HCT116 (cell line): Measurements from ENCODE around the gene CREBZF. TPM values are rescaled to one million over a fixed set of nuclear protein-coding genes. Genes with fewer than 3 reads are reported as not detected.

Experiments
- ATAC-seq: fragments of 200-7000 bp; cut with Tn5 transposase; 2 replicates; pipeline ENCODE4 v1.9.1; 2020; ENCODE audit warnings: mild to moderate bottlenecking, moderate library complexity
- Bru-seq: library from RNA; stranded (reverse); fragments of 400-500 nt; gene quantifications from one replicate; lab custom pipeline; 2021; lab: Mats Ljungman, UMichigan
- BruChase-seq, 2 experiments: library from RNA; stranded (reverse); fragments of 400-500 nt; gene quantifications; one replicate each; lab custom pipeline; 2021; lab: Mats Ljungman, UMichigan
- BruUV-seq: library from RNA; stranded (reverse); fragments of 400-500 nt; replicated peaks from 2 replicates; lab custom pipeline; 2021; lab: Mats Ljungman, UMichigan
- CTCF ChIA-PET: fragments of 300-600 bp; sonication (Branson Sonifier 250); formaldehyde crosslinking; loops from one replicate; lab custom pipeline; 2021; ENCODE audit warnings: antibody characterized with exemption; lab: Charles Lee
- POLR2A ChIA-PET: fragments of 300-600, 350-600 bp; sonication (Branson Sonifier 250); formaldehyde crosslinking; loops from one replicate; lab custom pipeline; 2021; ENCODE audit warnings: antibody characterized with exemption; lab: Charles Lee
- RAD21 ChIA-PET, 2 experiments: fragments of 300-600 bp; sonication (Branson Sonifier 250); formaldehyde crosslinking; loops; one replicate each; lab custom pipeline; 2023; ENCODE audit warnings: low total read pairs in 2 of 2; ENCODE audit not compliant: uncharacterized antibody in 2 of 2, unreplicated experiment in 2 of 2, low non-redundant PET in 1 of 2; lab: Charles Lee
- DNase-seq: peaks from one replicate; pipeline ENCODE4 v3.0.0-alpha.2; 2010; ENCODE audit warnings: low read depth, low spot score
- H2AFZ ChIP-seq: fragments of 200-600 bp; shearing (Covaris generic), sonication (generic); 2 replicates; pipeline ENCODE4 v1.6.1; 2017; ENCODE audit warnings: low read depth, mixed run types, mixed read lengths, antibody characterized with exemption, low read length; ENCODE audit not compliant: poor library complexity, severe bottlenecking
- H3K27ac ChIP-seq: 2 replicates; pipeline ENCODE4 v1.5.1; 2012; ENCODE audit warnings: low read depth, low read length
- H3K27me3 ChIP-seq: fragments of 200-600 bp; sonication (generic); 2 replicates; pipeline ENCODE4 v1.6.1; 2016; ENCODE audit warnings: mixed run types, low read length, mixed read lengths; ENCODE audit not compliant: insufficient read depth
- H3K36me3 ChIP-seq, 2 experiments: fragments of 200-500 bp in 1 of 2; fragments of 200-600 bp in 1 of 2; sonication (Bioruptor generic) in 1 of 2; sonication (generic) in 1 of 2; 2 replicates each; pipeline versions ENCODE4 v1.5.1 to v1.6.1; 2014 to 2016; ENCODE audit warnings: low read length in 2 of 2, inconsistent platforms in 1 of 2, mixed read lengths in 1 of 2, mixed run types in 1 of 2; ENCODE audit not compliant: insufficient read depth in 2 of 2, control insufficient read depth in 1 of 2
- H3K4me1 ChIP-seq, 2 experiments: fragments of 200-600 bp in 1 of 2; sonication (generic) in 1 of 2; 2 replicates each; pipeline versions ENCODE4 v1.5.1 to v1.6.1; 2012 to 2017; ENCODE audit warnings: low read length in 2 of 2, inconsistent platforms in 1 of 2, mild to moderate bottlenecking in 1 of 2, mixed read lengths in 1 of 2, mixed run types in 1 of 2, moderate library complexity in 1 of 2; ENCODE audit not compliant: insufficient read depth in 2 of 2, control insufficient read depth in 1 of 2
- H3K4me2 ChIP-seq: fragments of 200-600 bp; sonication (generic); 2 replicates; pipeline ENCODE4 v1.6.1; 2017; ENCODE audit warnings: mixed run types, low read length, mixed read lengths
- H3K4me3 ChIP-seq, 2 experiments: fragments of 200-600 bp in 1 of 2; sonication (generic) in 1 of 2; replicated peaks in 1 of 2; 2 replicates each; pipeline ENCODE4 v1.5.1; 2011 to 2016; ENCODE audit warnings: low read length in 2 of 2, control low read depth in 1 of 2, low read depth in 1 of 2, mild to moderate bottlenecking in 1 of 2, mixed read lengths in 1 of 2, mixed run types in 1 of 2
- H3K79me2 ChIP-seq: fragments of 200-600 bp; sonication (generic); 2 replicates; pipeline ENCODE4 v1.6.1; 2017; ENCODE audit warnings: mild to moderate bottlenecking, mixed run types, low read length, moderate library complexity, mixed read lengths; ENCODE audit not compliant: insufficient read depth
- H3K9ac ChIP-seq: fragments of 200-600 bp; sonication (generic); 2 replicates; pipeline ENCODE4 v1.6.1; 2016; ENCODE audit warnings: low read length, mixed read lengths
- H3K9me2 ChIP-seq: fragments of 200-600 bp; sonication (generic), shearing (Covaris generic); 2 replicates; pipeline ENCODE4 v1.6.1; 2017; ENCODE audit warnings: mixed run types, mild to moderate bottlenecking, moderate library complexity; ENCODE audit not compliant: insufficient read depth
- H3K9me3 ChIP-seq, 2 experiments: fragments of 200-500 bp in 1 of 2; fragments of 200-600 bp in 1 of 2; sonication (Bioruptor generic) in 1 of 2; sonication (generic) in 1 of 2; 2 replicates each; pipeline ENCODE4 v1.6.1; 2014 to 2017; ENCODE audit warnings: low read length in 2 of 2, mixed read lengths in 2 of 2, inconsistent platforms in 1 of 2, low read depth in 1 of 2, mild to moderate bottlenecking in 1 of 2, mixed run types in 1 of 2, moderate library complexity in 1 of 2; ENCODE audit not compliant: control insufficient read depth in 1 of 2, insufficient read depth in 1 of 2
- H4K20me1 ChIP-seq: fragments of 200-600 bp; sonication (generic), shearing (Covaris generic); 2 replicates; pipeline ENCODE4 v1.6.1; 2017; ENCODE audit warnings: mixed run types, mild to moderate bottlenecking, moderate library complexity; ENCODE audit not compliant: insufficient read depth
- CBX3 ChIP-seq: IDR thresholded peaks from 2 replicates; pipeline ENCODE4 v1.6.1; 2012; ENCODE audit warnings: low read depth
- CEBPB ChIP-seq: IDR thresholded peaks from 2 replicates; pipeline ENCODE4 v1.6.1; 2012; ENCODE audit warnings: low read depth
- EGR1 ChIP-seq: IDR thresholded peaks from 2 replicates; pipeline ENCODE4 v1.6.1; 2012; ENCODE audit warnings: low read depth
- ELF1 ChIP-seq: IDR thresholded peaks from 2 replicates; pipeline ENCODE4 v1.6.1; 2012; ENCODE audit warnings: low read depth, borderline replicate concordance
- JUND ChIP-seq: IDR thresholded peaks from 2 replicates; pipeline ENCODE4 v1.6.1; 2012
- POLR2AphosphoS5 ChIP-seq: IDR thresholded peaks from 2 replicates; pipeline ENCODE4 v1.6.1; 2011; ENCODE audit warnings: mild to moderate bottlenecking, low read depth, low read length, moderate library complexity
- SIN3A ChIP-seq: IDR thresholded peaks from 2 replicates; pipeline ENCODE4 v1.6.1; 2012; ENCODE audit warnings: low read depth
- SP1 ChIP-seq: IDR thresholded peaks from 2 replicates; pipeline ENCODE4 v1.6.1; 2012; ENCODE audit warnings: low read depth
- TCF7L2 ChIP-seq: IDR thresholded peaks from 2 replicates; pipeline ENCODE4 v1.7.0; 2011; ENCODE audit warnings: borderline replicate concordance, inconsistent platforms; ENCODE audit not compliant: insufficient read depth, insufficient read length; ENCODE audit errors: extremely low read depth
- ZFX ChIP-seq: fragments of 450-650 bp; IDR thresholded peaks from 2 replicates; pipeline ENCODE4 v1.6.1; 2017
- intact Hi-C: fragments of 100-400 bp; cut with micrococcal nuclease; formaldehyde crosslinking; loops from 2 replicates; pipeline ENCODE4 v1.10.0; 2022
- long read RNA-seq: library from polyadenylated mRNA; unstranded; transcript quantifications from one replicate; pipeline ENCODE4 v2.0.0, GENCODE V29; 2021; ENCODE audit not compliant: unreplicated experiment
- polyA plus RNA-seq: library from polyadenylated mRNA; unstranded; fragments of >200 nt; gene quantifications from 2 replicates; pipeline ENCODE4 v1.2.1, GENCODE V29; 2012; ENCODE audit warnings: missing spikeins
- total RNA-seq: library from RNA; stranded (reverse); gene quantifications from one replicate; pipeline ENCODE4 v1.2.1, GENCODE V29; 2021; ENCODE audit not compliant: unreplicated experiment
- TF ChIP-seq, protein P1 (sequence below): IDR thresholded peaks from 2 replicates; pipeline ENCODE4 v1.6.1; 2012; ENCODE audit warnings: low read depth
- TF ChIP-seq, protein P2 (sequence below): IDR thresholded peaks from 2 replicates; pipeline ENCODE4 v1.6.1; 2012
- TF ChIP-seq, protein P3 (sequence below): IDR thresholded peaks from 2 replicates; pipeline ENCODE4 v1.6.1; 2011; ENCODE audit warnings: mild to moderate bottlenecking, low read length, moderate library complexity; ENCODE audit not compliant: insufficient replicate concordance; ENCODE audit errors: extremely low read depth

Gene CREBZF, protein sequence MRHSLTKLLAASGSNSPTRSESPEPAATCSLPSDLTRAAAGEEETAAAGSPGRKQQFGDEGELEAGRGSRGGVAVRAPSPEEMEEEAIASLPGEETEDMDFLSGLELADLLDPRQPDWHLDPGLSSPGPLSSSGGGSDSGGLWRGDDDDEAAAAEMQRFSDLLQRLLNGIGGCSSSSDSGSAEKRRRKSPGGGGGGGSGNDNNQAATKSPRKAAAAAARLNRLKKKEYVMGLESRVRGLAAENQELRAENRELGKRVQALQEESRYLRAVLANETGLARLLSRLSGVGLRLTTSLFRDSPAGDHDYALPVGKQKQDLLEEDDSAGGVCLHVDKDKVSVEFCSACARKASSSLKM
- total RNA-seq: 40.2 TPM
- 19.2 and 20.6 TPM in 2 replicates for polyA plus RNA-seq
- percentile 87 among the genes with signal in this experiment for Bru-seq, nascent RNA
- BruChase-seq, experiment 1, labeled RNA remaining after a 6-hour chase: percentile 89 among the genes with signal in this experiment
- BruChase-seq, experiment 2, labeled RNA remaining after a 2-hour chase: percentile 96 among the genes with signal in this experiment
- long read RNA-seq, full-length matches to known transcripts: 140 of 208 reads
- long read RNA-seq, partial matches to known transcripts: 43 of 208 reads
- long read RNA-seq, other reads (novel, unspliced or antisense): 25 of 208 reads

DNA sequence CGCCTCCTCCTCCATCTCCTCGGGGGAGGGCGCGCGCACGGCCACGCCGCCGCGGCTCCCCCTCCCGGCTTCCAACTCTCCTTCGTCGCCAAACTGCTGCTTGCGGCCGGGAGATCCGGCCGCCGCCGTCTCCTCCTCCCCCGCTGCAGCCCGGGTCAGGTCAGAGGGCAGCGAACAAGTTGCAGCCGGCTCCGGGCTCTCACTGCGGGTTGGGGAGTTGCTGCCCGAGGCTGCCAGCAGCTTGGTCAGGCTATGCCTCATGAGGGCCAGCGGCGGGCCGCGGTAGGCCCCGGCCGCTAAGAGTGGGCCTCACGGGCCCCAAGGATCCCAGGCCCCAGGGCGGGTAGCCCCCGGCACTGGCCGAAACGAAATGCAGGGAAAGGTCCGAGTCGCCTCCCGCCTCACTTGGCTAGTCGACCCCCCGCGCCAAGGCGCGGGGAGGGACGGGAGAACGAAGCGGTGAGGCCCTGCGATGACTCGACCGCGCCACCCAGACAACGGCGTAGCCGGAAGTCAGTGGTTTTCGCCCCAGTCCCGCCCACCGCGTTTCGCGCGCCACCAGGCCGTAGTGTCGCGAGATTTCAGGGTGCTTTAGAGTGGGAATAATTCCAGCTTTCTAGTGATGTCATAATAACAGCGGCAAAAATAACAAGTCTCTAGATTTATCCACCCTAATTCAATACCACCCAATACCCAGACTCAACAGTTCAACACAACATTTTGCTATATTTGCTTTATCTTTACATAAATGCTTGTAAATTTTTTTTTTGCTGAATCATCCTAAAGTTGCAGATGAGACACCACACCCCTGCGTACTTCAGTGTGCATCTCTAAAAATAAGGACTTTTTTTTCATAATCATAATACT, at the start of gene CREBZF:
TSS of gene CREBZF (minus strand) at position 515 of the 867 bp plus-strand sequence. CDS start at position 261, 254 bp downstream.
- H3K36me3 ChIP-seq: peaks cover 21 to 24% of the 10 kb centered on the region in 2 experiments
- RAD21 ChIA-PET: no interaction called here
- H3K4me2 ChIP-seq: peak within 1 kb of the TSS; percentile 88
- no peaks in the 10 kb centered on the region for H3K9me2 ChIP-seq
- peak within 1 kb of the TSS; percentile 90 for H2AFZ ChIP-seq
- intact Hi-C loops: loop anchor here (2.0 kb wide), 2 partner anchors 36 to 162 kb away; partner anchors contain the start of gene TMEM126B
- POLR2A ChIA-PET: interaction anchor here (0.8 to 2.5 kb wide), 5 partner anchors 9 to 37 kb away, joined by 3 to 9 read pairs (median 3); partner anchors contain the start of genes DLG2 and TMEM126A
- CTCF ChIA-PET: no interaction called here
- TF ChIP-seq SP1 (peak; percentile 55), ZFX (peak; percentile 99), EGR1 (peak; percentile 12; the same call in 1 of the 2 replicates), CBX3 (peak; percentile 37; the same call in 1 of the 2 replicates), ELF1 (peak; percentile 63), POLR2AphosphoS5 (peak; percentile 98), SIN3A (no peak; the same call in 1 of the 2 replicates), JUND (peak; percentile 13; the same call in 1 of the 2 replicates), TCF7L2 (peak; percentile 4), CEBPB (peak; percentile 34; the same call in 1 of the 2 replicates)
- TF ChIP-seq, protein P1, sequence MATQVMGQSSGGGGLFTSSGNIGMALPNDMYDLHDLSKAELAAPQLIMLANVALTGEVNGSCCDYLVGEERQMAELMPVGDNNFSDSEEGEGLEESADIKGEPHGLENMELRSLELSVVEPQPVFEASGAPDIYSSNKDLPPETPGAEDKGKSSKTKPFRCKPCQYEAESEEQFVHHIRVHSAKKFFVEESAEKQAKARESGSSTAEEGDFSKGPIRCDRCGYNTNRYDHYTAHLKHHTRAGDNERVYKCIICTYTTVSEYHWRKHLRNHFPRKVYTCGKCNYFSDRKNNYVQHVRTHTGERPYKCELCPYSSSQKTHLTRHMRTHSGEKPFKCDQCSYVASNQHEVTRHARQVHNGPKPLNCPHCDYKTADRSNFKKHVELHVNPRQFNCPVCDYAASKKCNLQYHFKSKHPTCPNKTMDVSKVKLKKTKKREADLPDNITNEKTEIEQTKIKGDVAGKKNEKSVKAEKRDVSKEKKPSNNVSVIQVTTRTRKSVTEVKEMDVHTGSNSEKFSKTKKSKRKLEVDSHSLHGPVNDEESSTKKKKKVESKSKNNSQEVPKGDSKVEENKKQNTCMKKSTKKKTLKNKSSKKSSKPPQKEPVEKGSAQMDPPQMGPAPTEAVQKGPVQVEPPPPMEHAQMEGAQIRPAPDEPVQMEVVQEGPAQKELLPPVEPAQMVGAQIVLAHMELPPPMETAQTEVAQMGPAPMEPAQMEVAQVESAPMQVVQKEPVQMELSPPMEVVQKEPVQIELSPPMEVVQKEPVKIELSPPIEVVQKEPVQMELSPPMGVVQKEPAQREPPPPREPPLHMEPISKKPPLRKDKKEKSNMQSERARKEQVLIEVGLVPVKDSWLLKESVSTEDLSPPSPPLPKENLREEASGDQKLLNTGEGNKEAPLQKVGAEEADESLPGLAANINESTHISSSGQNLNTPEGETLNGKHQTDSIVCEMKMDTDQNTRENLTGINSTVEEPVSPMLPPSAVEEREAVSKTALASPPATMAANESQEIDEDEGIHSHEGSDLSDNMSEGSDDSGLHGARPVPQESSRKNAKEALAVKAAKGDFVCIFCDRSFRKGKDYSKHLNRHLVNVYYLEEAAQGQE: no peak
- TF ChIP-seq, protein P2, sequence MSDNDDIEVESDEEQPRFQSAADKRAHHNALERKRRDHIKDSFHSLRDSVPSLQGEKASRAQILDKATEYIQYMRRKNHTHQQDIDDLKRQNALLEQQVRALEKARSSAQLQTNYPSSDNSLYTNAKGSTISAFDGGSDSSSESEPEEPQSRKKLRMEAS: no peak; the same call in 1 of the 2 replicates
- TF ChIP-seq, protein P3, sequence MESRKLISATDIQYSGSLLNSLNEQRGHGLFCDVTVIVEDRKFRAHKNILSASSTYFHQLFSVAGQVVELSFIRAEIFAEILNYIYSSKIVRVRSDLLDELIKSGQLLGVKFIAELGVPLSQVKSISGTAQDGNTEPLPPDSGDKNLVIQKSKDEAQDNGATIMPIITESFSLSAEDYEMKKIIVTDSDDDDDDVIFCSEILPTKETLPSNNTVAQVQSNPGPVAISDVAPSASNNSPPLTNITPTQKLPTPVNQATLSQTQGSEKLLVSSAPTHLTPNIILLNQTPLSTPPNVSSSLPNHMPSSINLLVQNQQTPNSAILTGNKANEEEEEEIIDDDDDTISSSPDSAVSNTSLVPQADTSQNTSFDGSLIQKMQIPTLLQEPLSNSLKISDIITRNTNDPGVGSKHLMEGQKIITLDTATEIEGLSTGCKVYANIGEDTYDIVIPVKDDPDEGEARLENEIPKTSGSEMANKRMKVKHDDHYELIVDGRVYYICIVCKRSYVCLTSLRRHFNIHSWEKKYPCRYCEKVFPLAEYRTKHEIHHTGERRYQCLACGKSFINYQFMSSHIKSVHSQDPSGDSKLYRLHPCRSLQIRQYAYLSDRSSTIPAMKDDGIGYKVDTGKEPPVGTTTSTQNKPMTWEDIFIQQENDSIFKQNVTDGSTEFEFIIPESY: peak; percentile 96
- H3K4me3 ChIP-seq: peak within 1 kb of the TSS; percentile 82 to 91
- peak within 1 kb of the TSS; percentile 94 for H3K27ac ChIP-seq
- H3K27me3 ChIP-seq: no peaks in the 10 kb centered on the region
- DNase-seq (peak; percentile 87), ATAC-seq (peak; percentile 92)
- peaks cover 51% of the 10 kb centered on the region for H3K79me2 ChIP-seq
- H4K20me1 ChIP-seq: peaks cover 34% of the 10 kb centered on the region; the same call in 1 of the 2 replicates
- BruUV-seq: no TSS peak
- H3K9me3 ChIP-seq: no peaks in the 10 kb centered on the region
- H3K9ac ChIP-seq: peak within 1 kb of the TSS; percentile 96
- peaks cover 6 to 23% of the 10 kb centered on the region in 2 experiments; a peak in 3 of 4 replicates for H3K4me1 ChIP-seq
